ENCODE results near the gene KCNE5.
"Not testable (repeated sequence)": the region's sequence is repeated elsewhere in the genome, so short reads cannot be mapped to it uniquely, and the experiment has no call there.

The KCNE5 gene

GRCh38 chrX:109624641-109625616, at the start of gene KCNE5:
Gene KCNE5, minus strand, starts transcription at chrX:109625172. Its CDS starts 152 bp downstream, at chrX:109625020.
- DNase-seq (ENCODE audit: low spot score), result no peak

- DNase-seq (ENCODE audit: low spot score), result no peak
Observed at GRCh38 chrX:109672239-109672638, 47.3 kb upstream of the KCNE5 start.

- DNase-seq (ENCODE audit: low spot score), result not testable (repeated sequence)
Observed at GRCh38 chrX:109671170-109671569, 46.2 kb upstream of the KCNE5 start.

GRCh38 chrX:109667986-109668385, 43.0 kb upstream of the KCNE5 start:
- no peak for DNase-seq (ENCODE audit: low spot score)

GRCh38 chrX:109660435-109661143, 35.6 kb upstream of the KCNE5 start:
- DNase-seq (ENCODE audit: low spot score), result no peak

- no peak for DNase-seq (ENCODE audit: low spot score)
Observed at GRCh38 chrX:109658391-109658790, 33.4 kb upstream of the KCNE5 start.

- DNase-seq (ENCODE audit: low spot score), result not testable (repeated sequence)
Observed at GRCh38 chrX:109657364-109657763, 32.4 kb upstream of the KCNE5 start.

- no peak for DNase-seq (ENCODE audit: low spot score)
Observed at GRCh38 chrX:109656774-109657173, 31.8 kb upstream of the KCNE5 start.

GRCh38 chrX:109655502-109656201, 30.7 kb upstream of the KCNE5 start:
- no peak for DNase-seq (ENCODE audit: low spot score)

GRCh38 chrX:109654516-109655109, 29.6 kb upstream of the KCNE5 start:
- DNase-seq (ENCODE audit: low spot score), result no peak

GRCh38 chrX:109644671-109645070, 19.7 kb upstream of the KCNE5 start:
- not testable (repeated sequence) for DNase-seq (ENCODE audit: low spot score)

GRCh38 chrX:109643687-109644086, 18.7 kb upstream of the KCNE5 start:
- DNase-seq (ENCODE audit: low spot score), result no peak

GRCh38 chrX:109638158-109638557, 13.2 kb upstream of the KCNE5 start:
- no peak for DNase-seq (ENCODE audit: low spot score)

- not testable (repeated sequence) for DNase-seq (ENCODE audit: low spot score)
Observed at GRCh38 chrX:109637477-109637876, 12.5 kb upstream of the KCNE5 start.

- DNase-seq (ENCODE audit: low spot score), result no peak
Observed at GRCh38 chrX:109635146-109635545, 10.2 kb upstream of the KCNE5 start.

- DNase-seq (ENCODE audit: low spot score), result no peak
Observed at GRCh38 chrX:109632906-109633504, 8.0 kb upstream of the KCNE5 start.

- no peak for DNase-seq (ENCODE audit: low spot score)
Observed at GRCh38 chrX:109629310-109629709, 4.3 kb upstream of the KCNE5 start.

GRCh38 chrX:109626637-109627036, 1.7 kb upstream of the KCNE5 start:
- DNase-seq (ENCODE audit: low spot score), result no peak

- DNase-seq (ENCODE audit: low spot score), result no peak
Observed at GRCh38 chrX:109623997-109624396, 975 bp downstream of the KCNE5 start.

- DNase-seq (ENCODE audit: low spot score), result no peak
Observed at GRCh38 chrX:109622270-109622669, 2.7 kb downstream of the KCNE5 start.

- no peak for DNase-seq (ENCODE audit: low spot score)
Observed at GRCh38 chrX:109619771-109620170, 5.2 kb downstream of the KCNE5 start.

- no peak for DNase-seq (ENCODE audit: low spot score)
Observed at GRCh38 chrX:109614951-109615350, 10.0 kb downstream of the KCNE5 start.
